ENCODE measurements around the gene PAIP2B.
"Not testable (repeated sequence)": the region's sequence is repeated elsewhere in the genome, so short reads cannot be mapped to it uniquely, and the experiment has no call there.

The PAIP2B gene, protein sequence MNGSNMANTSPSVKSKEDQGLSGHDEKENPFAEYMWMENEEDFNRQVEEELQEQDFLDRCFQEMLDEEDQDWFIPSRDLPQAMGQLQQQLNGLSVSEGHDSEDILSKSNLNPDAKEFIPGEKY

DNA sequence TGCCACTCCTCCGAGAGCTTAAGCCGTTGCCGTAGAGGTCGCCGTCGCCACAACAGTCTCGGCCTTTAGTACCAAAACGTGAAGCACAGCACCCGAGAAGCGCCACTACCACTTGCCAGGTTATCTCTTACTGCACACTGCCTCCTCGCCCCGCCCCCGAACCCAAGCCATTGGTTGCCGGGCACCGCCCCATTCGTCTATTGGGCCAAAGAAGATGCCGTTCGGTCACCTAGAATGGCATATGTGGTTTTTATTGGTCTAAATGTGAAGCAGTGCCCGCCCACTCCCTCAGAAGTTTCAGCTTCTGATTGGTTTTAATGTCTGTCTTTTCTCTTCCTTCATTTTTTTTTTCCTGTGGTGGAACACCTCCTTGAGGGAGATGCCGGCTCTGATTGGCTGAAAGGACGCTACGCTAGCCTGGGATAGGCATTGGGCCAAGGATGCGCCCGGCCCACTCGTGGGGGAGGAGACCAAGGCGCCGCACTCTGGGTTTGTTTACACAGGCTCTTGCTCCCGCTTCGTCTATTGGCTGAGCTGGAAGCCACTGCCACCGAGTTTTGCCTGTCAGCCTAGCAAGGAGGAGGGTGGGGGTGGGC lies at the start of gene PAIP2B:
TSS of gene PAIP2B (minus strand) at position 139 of the 596 bp plus-strand sequence. CDS start 24,514 bp downstream, outside the sequence.
- peak; percentile 92 to 95 for DNase-seq (ENCODE audit: extremely low read depth in 1 of 2, low read depth in 1 of 2)

DNA sequence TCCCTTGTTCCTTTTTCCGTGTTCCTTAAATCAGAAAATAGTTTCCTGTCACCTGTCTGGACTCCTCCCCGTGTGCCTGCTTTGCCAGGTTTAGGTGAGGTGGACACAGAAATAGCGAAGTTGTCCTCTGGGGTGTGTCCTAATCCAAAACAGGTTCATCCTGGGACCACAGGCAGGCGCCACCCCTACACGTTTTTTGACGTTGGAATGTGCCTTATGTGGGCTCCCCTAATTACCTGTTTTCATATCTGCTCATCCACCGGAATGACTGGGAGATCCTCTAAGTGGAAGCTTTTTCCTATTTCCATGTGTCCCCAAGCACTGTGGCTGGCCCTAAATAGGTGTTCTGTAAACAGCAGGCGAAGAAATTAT lies 49.0 kb upstream of the PAIP2B start:
- no peak for DNase-seq (ENCODE audit: extremely low read depth in 1 of 2, low read depth in 1 of 2)

DNA sequence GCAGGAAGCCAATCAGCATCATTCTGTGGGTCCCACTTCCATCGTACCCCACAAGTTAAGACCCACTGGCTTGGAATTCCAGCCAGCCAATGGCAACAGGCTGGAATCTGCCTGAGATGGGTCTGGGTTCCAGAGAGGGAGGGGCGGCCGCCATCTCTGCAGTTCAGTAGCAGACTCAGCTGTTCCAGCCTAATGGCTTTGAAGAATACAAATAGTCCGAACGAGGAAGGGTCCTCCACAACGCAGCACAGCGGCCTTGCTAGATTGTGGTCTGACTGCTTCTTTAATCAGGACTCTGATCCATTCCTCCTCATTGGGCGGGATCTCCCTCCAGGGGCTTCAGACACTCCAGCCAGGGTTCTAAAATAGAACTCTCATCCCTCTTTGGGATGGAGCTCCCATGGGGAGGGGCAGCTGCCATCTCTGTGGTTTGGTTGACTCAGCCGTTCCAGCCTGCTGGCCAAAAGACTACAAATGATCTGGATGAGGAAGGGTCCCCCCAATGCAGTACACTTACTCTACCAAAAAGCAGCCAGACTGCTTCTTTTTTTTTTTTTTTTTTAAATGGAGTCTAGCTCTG lies 42.7 kb upstream of the PAIP2B start:
- no peak for DNase-seq (ENCODE audit: extremely low read depth in 1 of 2, low read depth in 1 of 2)

DNA sequence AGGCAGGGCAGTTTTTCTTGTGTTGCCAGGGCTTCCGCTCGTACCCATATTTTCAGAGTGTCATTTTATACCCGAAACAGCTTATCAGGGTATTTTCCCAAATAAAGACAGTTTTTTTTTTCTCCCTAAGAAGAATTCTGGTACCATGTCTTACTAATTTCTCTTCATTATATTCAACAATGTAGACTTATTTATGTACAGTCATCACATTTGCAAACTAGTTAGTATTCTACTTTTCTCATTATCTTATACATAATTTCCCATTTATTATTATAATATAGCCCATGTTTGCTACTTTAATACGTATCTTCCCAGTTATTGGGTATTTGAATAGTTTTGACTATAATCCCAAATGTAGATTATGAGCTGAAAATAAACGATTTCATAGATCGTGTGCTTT lies 36.5 kb upstream of the PAIP2B start:
- no peak for DNase-seq (ENCODE audit: extremely low read depth in 1 of 2, low read depth in 1 of 2)

DNA sequence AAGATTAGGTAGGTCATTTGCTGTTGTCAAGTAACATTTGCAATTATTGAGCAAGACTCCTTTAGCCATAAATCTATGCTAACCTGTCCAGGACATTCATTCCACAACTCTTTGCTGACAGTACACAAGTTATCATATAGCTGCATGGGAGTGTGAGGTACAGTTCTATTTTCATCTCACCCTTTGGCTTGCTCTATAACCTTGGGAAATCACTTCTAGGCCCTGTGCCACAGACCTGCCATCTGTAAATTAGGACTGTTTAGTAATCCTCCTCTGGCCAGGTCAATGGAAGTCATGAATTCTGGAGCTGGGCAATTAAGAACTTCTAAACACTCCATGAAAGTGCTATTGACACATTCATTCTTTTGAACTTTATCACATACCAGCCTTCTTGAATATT lies 34.6 kb upstream of the PAIP2B start:
- no peak for DNase-seq (ENCODE audit: extremely low read depth in 1 of 2, low read depth in 1 of 2)

DNA sequence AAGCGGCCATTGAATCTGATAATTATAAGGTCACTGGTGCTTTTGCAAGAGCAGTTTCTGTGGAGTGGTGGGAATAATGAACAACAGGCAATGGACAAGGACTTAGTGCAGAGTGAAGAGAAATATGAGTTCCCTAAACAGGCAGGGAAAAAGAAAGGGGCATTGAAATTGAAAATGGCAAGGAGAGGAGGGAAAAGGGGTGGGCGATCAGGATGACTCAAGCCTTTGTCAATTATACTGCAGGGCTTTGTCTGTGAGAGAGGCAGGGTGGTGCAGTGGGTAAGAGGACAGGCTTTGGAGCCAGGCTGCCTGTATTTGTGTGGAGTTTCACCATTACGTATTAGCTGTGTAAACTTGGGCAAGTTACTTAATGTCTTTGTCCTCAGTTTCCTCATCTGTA lies 29.5 kb upstream of the PAIP2B start:
- no peak for DNase-seq (ENCODE audit: extremely low read depth in 1 of 2, low read depth in 1 of 2)

DNA sequence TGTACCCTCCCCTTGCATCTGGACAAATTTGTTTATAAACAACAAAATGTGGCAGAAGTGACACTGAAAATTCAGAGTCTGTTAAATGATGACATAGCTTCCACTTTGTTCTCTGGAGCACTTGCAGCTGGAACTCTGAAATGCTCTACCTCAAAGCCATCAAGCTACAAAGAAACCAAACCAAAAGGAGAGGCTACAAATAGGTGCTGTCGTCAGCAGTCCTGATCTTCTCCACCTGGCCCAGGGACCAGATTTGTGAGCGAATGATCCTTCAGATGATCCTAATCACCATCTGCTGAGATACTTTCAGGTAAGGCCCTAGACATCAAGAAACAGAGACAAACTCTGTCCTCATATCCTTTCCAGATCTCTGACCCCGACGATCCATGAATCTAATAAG lies 27.9 kb upstream of the PAIP2B start:
- no peak for DNase-seq (ENCODE audit: extremely low read depth in 1 of 2, low read depth in 1 of 2)

DNA sequence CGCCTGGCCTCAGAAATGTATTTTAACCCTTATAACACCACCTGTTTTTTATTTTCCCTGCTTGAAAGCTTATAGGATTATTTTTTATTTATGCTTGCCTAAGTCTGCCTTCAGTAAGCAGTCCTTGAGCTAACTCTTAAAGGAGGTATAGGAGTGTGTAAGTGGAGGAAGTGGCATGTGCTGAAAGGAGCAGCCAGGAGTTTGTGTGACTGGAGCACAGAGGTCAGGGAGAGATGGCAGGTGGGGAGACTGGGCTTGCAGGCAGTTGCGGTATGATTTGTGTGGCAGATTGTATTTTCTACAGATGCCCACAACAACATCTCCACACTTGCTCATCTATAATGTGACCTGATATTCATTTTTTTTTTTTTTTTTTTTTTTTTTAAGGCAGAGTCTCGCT lies 27.2 kb upstream of the PAIP2B start:
- no peak for DNase-seq (ENCODE audit: extremely low read depth in 1 of 2, low read depth in 1 of 2)

DNA sequence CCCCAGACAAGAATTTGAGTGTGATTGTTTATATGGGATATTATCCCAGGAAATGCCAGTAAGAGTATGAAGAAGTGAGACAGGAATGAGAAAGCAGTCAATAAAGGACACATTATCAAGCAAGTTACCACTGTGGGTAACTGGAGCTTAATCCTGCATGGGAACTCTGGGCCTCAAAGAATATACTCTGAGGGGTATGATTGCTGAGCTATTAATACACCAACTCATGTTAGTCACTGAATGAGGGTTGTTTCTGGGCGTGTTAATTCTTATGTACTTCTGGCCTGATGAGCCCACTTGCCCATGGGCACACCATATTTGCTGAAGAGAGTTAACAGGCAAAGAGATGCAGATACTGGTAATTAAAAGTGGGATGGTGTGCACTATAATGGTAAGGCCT lies 26.6 kb upstream of the PAIP2B start:
- no peak for DNase-seq (ENCODE audit: extremely low read depth in 1 of 2, low read depth in 1 of 2)

DNA sequence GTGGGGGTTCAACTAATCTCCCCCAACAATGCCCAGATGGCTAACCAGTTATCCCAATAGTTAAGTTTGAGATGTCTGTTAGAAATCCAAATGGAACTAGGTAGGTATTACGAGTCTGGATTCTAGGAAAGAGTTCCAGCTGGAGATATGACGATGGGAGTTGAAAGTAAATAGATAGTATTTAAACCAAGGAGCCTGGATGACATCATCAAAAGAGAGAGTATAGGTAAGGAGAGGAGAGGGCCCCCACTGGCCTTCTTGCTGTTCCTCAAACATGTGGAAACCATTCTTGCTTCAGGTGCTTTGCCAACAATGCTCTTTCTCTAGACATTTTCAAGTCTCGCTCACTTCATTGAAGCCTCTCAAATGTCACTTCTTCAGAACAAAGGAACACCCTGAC lies 26.0 kb upstream of the PAIP2B start:
- DNase-seq (ENCODE audit: extremely low read depth in 1 of 2, low read depth in 1 of 2): no peak

DNA sequence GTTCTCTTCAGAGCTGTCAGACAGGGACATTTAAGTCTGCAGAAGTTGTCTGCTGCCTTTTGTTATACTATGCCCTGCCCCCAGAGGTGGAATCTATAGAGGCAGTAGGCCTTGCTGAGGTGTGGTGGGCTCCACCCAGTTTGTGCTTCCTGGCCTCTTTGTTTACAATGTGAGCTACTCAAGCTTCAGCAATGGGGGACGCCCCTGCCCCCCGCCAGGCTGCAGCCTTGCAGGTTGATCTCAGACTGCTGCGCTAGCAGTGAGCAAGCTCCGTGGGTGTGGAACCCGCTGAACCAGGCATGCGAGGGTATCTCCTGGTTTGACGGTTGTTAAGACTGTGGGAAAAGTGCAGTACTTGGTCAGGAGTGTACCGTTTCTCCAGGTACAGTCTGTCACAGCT lies 24.0 kb upstream of the PAIP2B start:
- DNase-seq (ENCODE audit: extremely low read depth in 1 of 2, low read depth in 1 of 2): no peak

DNA sequence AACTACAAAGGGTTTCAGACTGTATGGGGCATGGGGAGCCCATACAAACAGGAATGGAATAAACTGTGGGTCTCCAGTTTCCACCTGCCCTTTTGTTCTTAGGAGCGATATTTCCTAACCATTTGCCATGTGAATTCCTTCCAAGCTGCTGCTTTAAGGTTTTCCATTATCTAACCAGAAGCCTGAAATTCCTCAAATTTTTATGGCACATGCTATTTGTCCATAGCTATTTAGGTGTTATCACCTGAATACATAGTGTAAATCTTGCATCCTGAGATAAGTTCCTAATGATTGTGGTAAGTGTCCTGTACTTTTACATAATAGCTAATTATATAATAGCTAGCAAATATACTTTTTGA lies 17.4 kb upstream of the PAIP2B start:
- DNase-seq (ENCODE audit: extremely low read depth in 1 of 2, low read depth in 1 of 2): no peak

DNA sequence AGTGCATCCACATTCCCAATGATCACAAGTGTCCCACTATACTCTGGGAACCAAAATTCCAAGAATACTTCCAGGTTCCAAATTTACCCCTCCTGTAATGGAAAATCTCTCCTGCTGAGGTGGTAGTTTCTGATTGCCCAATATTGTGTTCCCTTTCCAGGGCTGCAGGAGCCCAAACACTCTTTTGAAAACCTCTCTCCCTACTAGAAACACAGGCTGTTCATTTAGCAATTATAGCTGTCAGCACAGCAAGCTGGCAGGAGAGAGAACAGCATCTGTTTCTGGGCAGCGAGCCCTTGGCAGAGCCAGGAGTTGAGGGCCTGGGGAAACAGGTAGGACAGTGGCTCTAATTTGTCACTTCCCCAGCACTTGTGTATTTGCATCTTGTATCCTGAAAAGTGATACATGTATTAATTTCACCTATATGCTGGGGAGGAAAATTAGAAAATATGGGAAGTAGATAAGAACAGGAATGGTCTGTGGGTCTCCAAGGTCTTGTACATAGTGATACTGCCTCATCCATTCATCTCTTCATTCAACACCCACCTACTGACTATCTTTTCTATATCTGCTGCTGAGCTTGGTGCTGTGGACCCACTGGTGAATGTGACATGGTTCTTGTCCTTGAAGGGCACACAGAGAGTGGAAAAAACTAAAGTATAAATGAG lies 16.9 kb upstream of the PAIP2B start:
- DNase-seq (ENCODE audit: extremely low read depth in 1 of 2, low read depth in 1 of 2): no peak

DNA sequence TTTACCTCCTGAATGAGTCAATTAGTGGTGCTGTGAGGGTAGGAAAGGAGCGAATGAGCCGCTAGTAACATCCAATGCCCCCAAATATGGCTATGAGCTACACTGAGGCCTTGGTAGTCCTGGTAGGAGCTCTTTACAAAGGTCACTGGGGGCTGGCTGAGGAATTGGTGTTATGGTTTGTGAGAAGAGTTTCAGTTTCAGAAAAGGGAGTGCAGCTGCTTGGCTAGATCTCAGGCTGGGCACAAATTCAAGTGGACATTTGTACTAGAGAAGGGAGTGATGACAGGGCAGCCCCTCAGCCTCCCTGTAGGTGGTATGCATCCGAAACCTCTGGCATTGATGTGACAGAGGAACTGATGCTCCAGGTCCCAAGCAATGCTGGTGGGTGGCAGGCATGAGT lies 13.9 kb upstream of the PAIP2B start:
- DNase-seq (ENCODE audit: extremely low read depth in 1 of 2, low read depth in 1 of 2): no peak

DNA sequence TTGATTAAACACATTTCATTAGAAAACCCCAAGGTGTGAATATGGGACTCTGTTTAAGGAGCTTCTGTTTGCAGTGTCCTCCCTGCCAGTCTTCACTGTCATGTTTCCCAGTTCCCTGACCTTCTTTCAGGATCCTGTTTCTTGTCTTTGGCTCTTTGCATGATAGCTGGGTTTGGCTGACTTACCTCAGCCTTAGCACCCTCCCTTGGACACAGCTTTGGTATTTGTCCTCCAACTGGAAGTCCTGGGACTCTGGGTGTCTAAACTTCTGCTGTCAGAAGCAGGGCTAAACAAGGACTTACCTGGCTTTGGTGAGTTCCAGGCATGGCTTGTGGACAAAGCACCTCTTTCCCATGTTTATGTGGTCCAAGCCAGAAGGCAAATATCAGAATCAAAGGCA lies 11.2 kb upstream of the PAIP2B start:
- DNase-seq (ENCODE audit: extremely low read depth in 1 of 2, low read depth in 1 of 2): no peak

DNA sequence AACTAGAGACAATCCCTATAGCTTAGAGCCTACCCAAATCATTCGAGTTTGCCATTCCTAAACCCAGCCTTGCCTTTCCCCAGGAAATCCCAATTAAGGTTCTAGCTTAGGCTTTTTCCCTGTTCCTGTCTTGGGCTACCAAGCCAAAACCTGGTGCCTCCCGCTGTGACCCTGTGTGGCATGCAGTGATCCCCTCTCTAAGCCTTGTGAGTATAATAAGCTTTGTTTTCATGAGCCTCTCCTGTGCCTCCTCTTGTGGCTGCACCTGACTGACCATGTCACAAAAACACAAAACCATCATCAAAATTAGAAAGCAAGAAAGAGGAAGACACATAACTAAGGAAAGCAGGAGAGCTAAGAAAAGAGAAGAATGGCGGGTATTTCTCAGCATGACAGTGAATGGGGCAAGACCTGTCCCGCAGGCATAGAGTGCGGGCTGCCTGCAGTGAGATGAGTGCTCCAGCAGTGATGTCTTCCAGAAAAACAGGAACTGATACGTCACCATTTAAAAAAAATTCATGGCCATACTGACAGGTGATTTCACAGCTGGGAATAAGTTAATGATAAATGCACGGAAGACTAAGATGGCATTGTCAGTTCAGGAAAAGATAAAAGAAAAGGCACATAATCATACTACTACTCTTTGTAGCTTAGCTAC lies 9.2 kb upstream of the PAIP2B start:
- no peak for DNase-seq (ENCODE audit: extremely low read depth in 1 of 2, low read depth in 1 of 2)

DNA sequence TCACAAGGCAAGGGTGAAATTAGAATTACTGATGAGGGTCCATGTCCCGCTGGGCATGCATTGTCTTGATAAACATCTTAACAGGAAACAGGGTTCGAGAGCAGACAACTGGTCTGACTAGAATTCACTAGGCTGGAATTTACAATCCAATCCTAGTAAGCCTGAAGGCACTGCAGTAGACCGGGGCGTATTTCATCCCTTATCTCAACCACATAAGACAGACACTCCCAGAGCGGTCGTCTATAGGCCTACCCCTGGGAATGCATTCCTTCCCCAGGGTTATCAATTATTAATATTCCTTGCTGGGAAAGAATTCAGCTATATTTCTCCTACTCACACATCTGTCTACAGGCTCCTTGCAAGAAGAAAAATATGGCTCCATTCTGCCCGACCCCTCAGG lies 6.2 kb upstream of the PAIP2B start:
- DNase-seq (ENCODE audit: extremely low read depth in 1 of 2, low read depth in 1 of 2): not testable (repeated sequence)

DNA sequence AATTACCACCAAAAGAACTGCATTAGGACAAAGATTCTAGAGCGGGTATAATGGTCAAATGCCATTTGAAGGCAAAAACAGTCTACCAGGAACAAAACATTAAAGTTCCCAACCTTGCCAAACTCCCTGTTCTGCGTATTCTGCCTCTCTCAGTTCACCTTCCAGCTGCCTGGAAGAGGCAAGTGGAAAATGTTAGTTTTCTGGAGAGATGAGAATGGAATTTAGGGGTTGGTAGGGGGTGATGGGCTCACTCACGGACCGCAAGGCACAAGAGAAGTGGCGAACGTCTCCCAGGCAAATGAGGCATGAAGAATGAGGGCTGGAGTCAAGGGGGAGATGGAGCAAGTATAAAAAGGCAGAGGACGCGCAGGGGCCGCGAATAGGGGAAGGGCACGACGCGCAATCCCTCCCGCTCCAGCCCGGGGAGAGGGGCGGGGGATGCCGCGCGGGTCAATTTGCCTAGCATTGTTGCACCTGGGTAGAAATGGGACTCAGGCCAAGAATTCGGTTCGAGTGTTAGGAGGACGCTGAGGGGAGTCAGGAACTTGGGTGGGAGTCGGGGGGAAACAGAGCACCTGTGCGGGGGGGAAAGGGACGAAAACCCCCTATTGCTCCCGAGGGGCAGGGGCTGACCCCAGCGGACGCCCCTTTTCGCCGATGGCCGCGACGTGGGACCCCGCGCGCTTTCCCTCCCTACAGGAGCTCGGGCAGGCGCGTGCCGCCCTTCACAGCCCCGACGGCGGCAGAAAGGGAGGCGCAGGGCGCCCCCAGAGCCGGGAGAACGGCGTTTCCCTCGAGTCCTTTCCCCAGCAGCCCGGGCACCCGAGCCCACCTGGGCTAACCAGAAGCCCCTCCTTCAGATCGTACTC lies 573 bp downstream of the PAIP2B start:
- DNase-seq (ENCODE audit: extremely low read depth in 1 of 2, low read depth in 1 of 2): no peak

DNA sequence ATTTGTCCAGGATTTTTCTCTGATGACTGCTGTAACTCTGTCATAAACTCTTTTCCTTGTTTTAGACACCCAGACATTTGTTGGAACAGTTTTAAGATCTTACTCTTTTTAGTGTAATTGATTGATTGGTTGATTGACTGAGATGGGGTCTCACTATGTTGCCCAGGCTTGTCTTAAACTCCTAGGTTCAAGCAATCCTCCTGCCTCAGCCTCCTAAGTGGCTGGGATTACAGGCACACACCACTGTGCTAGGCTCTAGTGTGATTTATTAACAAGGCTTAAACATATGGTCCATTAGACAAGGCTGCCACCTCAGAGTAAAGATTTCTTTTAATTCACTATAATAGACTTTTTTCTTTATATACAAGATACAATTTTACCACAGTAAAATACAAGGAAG lies 2.0 kb downstream of the PAIP2B start:
- DNase-seq (ENCODE audit: extremely low read depth in 1 of 2, low read depth in 1 of 2): no peak

DNA sequence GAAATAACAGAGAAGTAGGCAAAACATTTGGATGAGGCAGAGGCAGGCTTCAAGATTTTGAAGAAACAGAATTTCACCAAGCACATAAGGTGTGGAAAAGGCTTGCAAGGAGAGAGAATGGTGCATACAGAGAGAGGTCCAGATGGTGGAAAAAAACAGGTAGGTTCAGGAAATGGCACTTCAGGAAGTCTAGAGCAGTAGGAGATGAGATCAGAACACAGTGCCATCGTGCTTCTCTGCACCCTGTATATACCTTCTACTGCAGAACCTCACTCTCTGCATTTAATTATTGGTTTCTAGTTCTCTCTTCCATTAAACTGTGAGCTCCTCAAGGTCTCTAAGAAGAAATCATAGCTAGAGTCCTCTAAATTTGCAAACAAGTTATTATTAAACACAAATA lies 2.4 kb downstream of the PAIP2B start:
- no peak for DNase-seq (ENCODE audit: extremely low read depth in 1 of 2, low read depth in 1 of 2)

DNA sequence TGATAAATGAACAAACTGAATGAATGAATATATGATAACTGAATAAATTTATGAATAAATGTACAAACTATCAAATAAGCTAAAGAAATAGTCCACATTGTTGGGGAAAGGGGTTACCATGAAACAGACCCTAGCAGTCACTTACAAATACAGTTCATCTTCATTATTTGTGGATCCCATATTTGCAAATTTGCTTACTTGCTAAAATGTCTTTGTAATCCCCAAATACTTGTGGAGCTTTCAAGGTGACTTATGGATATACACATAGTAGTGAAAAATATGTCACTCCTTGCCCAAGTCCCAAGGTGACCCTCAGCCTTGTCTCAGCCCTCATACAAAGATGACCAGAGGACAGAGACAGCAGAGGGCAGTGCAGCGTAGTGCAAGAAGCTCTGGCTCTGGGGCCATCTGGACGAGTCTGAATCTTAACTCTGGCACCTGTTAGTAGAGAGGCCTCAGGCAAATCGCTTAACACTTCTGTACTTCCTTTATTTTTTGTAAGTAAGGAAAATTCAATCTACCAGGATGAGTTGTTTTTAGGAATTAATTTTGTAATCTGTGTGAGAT lies 3.1 kb downstream of the PAIP2B start:
- no peak for DNase-seq (ENCODE audit: extremely low read depth in 1 of 2, low read depth in 1 of 2)

Measured in activated CD8-positive, alpha-beta memory T cell treated with anti-CD3 and anti-CD28 coated beads for 1 hour (primary cell).